GM18519 (cell line): ENCODE measurements around the gene ZDHHC14.
A peak's percentile ranks its signal among the peaks of the same experiment; 100 is the strongest.

Experiments used
- ATAC-seq: cut with Tn5 transposase; IDR thresholded peaks from one replicate; pipeline ENCODE4 v1.9.1; 2021; ENCODE audit warnings: mild to moderate bottlenecking, moderate library complexity; ENCODE audit not compliant: unreplicated experiment, low FRiP score

The ZDHHC14 gene

GRCh38 chr6:157541618-157542413 lies 160.8 kb downstream of the ZDHHC14 start:
- ATAC-seq: no peak

- ATAC-seq: no peak
Measured at GRCh38 chr6:157542414-157543160, 161.6 kb downstream of the ZDHHC14 start.

- ATAC-seq: no peak
Measured at GRCh38 chr6:157546321-157546720, 165.3 kb downstream of the ZDHHC14 start.

- no peak for ATAC-seq
Measured at GRCh38 chr6:157547112-157547511, 166.1 kb downstream of the ZDHHC14 start.

- ATAC-seq: no peak
Measured at GRCh38 chr6:157548635-157549467, 167.9 kb downstream of the ZDHHC14 start.

GRCh38 chr6:157549468-157549745 lies 168.4 kb downstream of the ZDHHC14 start:
- no peak for ATAC-seq

- ATAC-seq: no peak
Measured at GRCh38 chr6:157550114-157550989, 169.4 kb downstream of the ZDHHC14 start.

GRCh38 chr6:157551041-157551832 lies 170.2 kb downstream of the ZDHHC14 start:
- ATAC-seq: no peak

GRCh38 chr6:157552081-157552747 lies 171.2 kb downstream of the ZDHHC14 start:
- ATAC-seq: no peak

- no peak for ATAC-seq
Measured at GRCh38 chr6:157552820-157553485, 172.0 kb downstream of the ZDHHC14 start.

- ATAC-seq: no peak
Measured at GRCh38 chr6:157554747-157555146, 173.8 kb downstream of the ZDHHC14 start.

- ATAC-seq: no peak
Measured at GRCh38 chr6:157555455-157556143, 174.6 kb downstream of the ZDHHC14 start.

- no peak for ATAC-seq
Measured at GRCh38 chr6:157556144-157556645, 175.2 kb downstream of the ZDHHC14 start.

- no peak for ATAC-seq
Measured at GRCh38 chr6:157556671-157557430, 175.9 kb downstream of the ZDHHC14 start.

GRCh38 chr6:157557559-157557958 lies 176.6 kb downstream of the ZDHHC14 start:
- peak; percentile 41 for ATAC-seq

GRCh38 chr6:157558049-157558448 lies 177.1 kb downstream of the ZDHHC14 start:
- ATAC-seq: no peak
